Measurements from ENCODE around the gene TXNDC9.

DNA sequence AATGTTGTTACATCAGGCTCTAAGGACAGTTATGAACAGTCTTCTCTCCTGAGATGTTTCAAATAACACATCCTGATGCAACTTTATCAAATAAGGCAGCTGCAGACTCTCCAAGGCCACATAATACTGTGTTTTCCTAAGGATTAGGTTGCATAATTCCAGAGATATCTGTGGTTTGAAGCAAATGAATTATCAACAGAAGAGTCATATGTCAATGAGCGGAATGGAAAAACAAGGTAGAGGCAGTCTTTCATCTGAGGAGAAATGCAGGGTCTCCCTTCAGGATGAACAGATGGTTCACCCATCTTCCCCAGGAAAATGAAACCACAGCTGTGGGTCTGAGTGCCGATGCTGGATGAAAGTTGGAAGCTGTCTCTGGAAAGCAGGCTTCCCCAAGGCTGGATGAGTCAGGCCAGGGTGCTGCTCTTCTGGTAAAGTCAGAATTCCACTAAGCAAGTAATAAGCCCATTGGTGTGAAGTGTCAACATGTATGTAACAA lies 57.3 kb downstream of the TXNDC9 start:
- TF ChIP-seq CTCF (IDR thresholded peaks at IDR 0.05; ENCODE audit: low read depth, low read length, missing input control), result no peak
- TF ChIP-seq SP1 (IDR thresholded peaks at IDR 0.05), result no peak
- no peak for TF ChIP-seq YY1 (IDR thresholded peaks at IDR 0.05)
- TF ChIP-seq, protein P1, sequence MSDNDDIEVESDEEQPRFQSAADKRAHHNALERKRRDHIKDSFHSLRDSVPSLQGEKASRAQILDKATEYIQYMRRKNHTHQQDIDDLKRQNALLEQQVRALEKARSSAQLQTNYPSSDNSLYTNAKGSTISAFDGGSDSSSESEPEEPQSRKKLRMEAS (IDR thresholded peaks at IDR 0.05), result no peak
- TF ChIP-seq REST (IDR thresholded peaks at IDR 0.05), result no peak
- TF ChIP-seq, protein P2, sequence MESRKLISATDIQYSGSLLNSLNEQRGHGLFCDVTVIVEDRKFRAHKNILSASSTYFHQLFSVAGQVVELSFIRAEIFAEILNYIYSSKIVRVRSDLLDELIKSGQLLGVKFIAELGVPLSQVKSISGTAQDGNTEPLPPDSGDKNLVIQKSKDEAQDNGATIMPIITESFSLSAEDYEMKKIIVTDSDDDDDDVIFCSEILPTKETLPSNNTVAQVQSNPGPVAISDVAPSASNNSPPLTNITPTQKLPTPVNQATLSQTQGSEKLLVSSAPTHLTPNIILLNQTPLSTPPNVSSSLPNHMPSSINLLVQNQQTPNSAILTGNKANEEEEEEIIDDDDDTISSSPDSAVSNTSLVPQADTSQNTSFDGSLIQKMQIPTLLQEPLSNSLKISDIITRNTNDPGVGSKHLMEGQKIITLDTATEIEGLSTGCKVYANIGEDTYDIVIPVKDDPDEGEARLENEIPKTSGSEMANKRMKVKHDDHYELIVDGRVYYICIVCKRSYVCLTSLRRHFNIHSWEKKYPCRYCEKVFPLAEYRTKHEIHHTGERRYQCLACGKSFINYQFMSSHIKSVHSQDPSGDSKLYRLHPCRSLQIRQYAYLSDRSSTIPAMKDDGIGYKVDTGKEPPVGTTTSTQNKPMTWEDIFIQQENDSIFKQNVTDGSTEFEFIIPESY (IDR thresholded peaks at IDR 0.05), result no peak
- TF ChIP-seq GABPA (IDR thresholded peaks at IDR 0.05 in 1 of 2, conservative IDR thresholded peaks at IDR 0.05 in 1 of 2), result no peak
- no peak for TF ChIP-seq FOXA1 (IDR thresholded peaks at IDR 0.05)
- TF ChIP-seq JUND (IDR thresholded peaks at IDR 0.05), result no peak
- TF ChIP-seq RXRA (IDR thresholded peaks at IDR 0.05), result no peak
- no peak for TF ChIP-seq TAF1 (conservative IDR thresholded peaks at IDR 0.05)

Data from liver (tissue), 3 donors.